Neural progenitor cell (in vitro differentiated cells): ENCODE results near the gene RB1. TPM values are rescaled to one million over a fixed set of nuclear protein-coding genes. Genes with fewer than 3 reads are reported as not detected.

ENCODE experiments used
- DNase-seq: peaks from one replicate; pipeline ENCODE4 v3.0.0-alpha.2; 2016; ENCODE audit warnings: low spot score
- H2AFZ ChIP-seq: fragments of 200-600 bp; sonication (generic); replicated peaks from 2 replicates; pipeline ENCODE4 v1.6.1; 2016; ENCODE audit warnings: antibody characterized with exemption
- H3F3A ChIP-seq: fragments of 200-600 bp; sonication (generic); 2 replicates; pipeline ENCODE4 v1.6.1; 2016; ENCODE audit warnings: antibody characterized with exemption, low read depth
- H3K27ac ChIP-seq: fragments of 200-600 bp; sonication (generic); 2 replicates; pipeline ENCODE4 v1.5.1; 2016; ENCODE audit warnings: mild to moderate bottlenecking
- H3K27me3 ChIP-seq: fragments of 200-600 bp; sonication (generic); 2 replicates; pipeline ENCODE4 v1.6.1; 2016; ENCODE audit warnings: mild to moderate bottlenecking, moderate library complexity
- H3K36me3 ChIP-seq: fragments of 200-600 bp; sonication (generic); 2 replicates; pipeline ENCODE4 v1.5.1; 2016
- H3K4me1 ChIP-seq: fragments of 200-600 bp; sonication (generic); 2 replicates; pipeline ENCODE4 v1.6.1; 2016; ENCODE audit warnings: mixed run types
- H3K4me2 ChIP-seq: fragments of 200-600 bp; sonication (generic); 2 replicates; pipeline ENCODE4 v1.6.1; 2016
- H3K4me3 ChIP-seq: fragments of 200-600 bp; sonication (generic); 2 replicates; pipeline ENCODE4 v1.5.1; 2016
- H3K79me2 ChIP-seq: fragments of 200-600 bp; sonication (generic); 2 replicates; pipeline ENCODE4 v1.6.1; 2016; ENCODE audit warnings: low read depth
- H3K9ac ChIP-seq: fragments of 200-600 bp; sonication (generic); 2 replicates; pipeline ENCODE4 v1.6.1; 2016
- H3K9me3 ChIP-seq: fragments of 200-600 bp; sonication (generic); 2 replicates; pipeline ENCODE4 v1.5.1; 2016; ENCODE audit warnings: low read depth
- H4K20me1 ChIP-seq: fragments of 200-600 bp; sonication (generic); 2 replicates; pipeline ENCODE4 v1.6.1; 2016; ENCODE audit warnings: low read depth
- H3K27ac Mint-ChIP-seq: 3 replicates; pipeline ENCODE4 v1.8.0; 2021; ENCODE audit warnings: mixed read lengths
- H3K27me3 Mint-ChIP-seq: 2 replicates; pipeline ENCODE4 v1.8.0; 2022; ENCODE audit warnings: low read depth, mild to moderate bottlenecking, inconsistent platforms, moderate library complexity, mixed read lengths; ENCODE audit not compliant: insufficient read depth
- H3K36me3 Mint-ChIP-seq: 3 replicates; pipeline ENCODE4 v1.8.0; 2021; ENCODE audit warnings: mixed read lengths
- H3K4me1 Mint-ChIP-seq: 3 replicates; pipeline ENCODE4 v1.8.0; 2021; ENCODE audit warnings: mixed read lengths
- H3K4me3 Mint-ChIP-seq: 3 replicates; pipeline ENCODE4 v1.8.0; 2021; ENCODE audit warnings: mild to moderate bottlenecking, moderate library complexity, mixed read lengths
- H3K9me3 Mint-ChIP-seq: 3 replicates; pipeline ENCODE4 v1.8.0; 2020; ENCODE audit warnings: mixed read lengths
- EZH2 ChIP-seq: fragments of 200-600 bp; sonication (generic); IDR thresholded peaks from 2 replicates; pipeline ENCODE4 v1.6.1; 2017; ENCODE audit warnings: antibody characterized with exemption, mild to moderate bottlenecking, moderate library complexity
- EZH2phosphoT487 ChIP-seq: fragments of 200-600 bp; sonication (generic); IDR thresholded peaks from 2 replicates; pipeline ENCODE4 v1.6.1; 2017; ENCODE audit warnings: antibody characterized with exemption
- total RNA-seq: library from RNA; depleted of rRNA; stranded (reverse); fragments of >200 nt; gene quantifications from 2 replicates; pipeline ENCODE4 v1.2.3, GENCODE V29; 2015; ENCODE audit warnings: low replicate concordance
- TF ChIP-seq, protein P1 (sequence below): fragments of 200-600 bp; sonication (generic); IDR thresholded peaks from 2 replicates; pipeline ENCODE4 v1.5.1; 2017; ENCODE audit warnings: antibody characterized with exemption, mild to moderate bottlenecking

Gene RB1
- total RNA-seq, 1 donor from 2014 or later: 39.5 TPM

DNA sequence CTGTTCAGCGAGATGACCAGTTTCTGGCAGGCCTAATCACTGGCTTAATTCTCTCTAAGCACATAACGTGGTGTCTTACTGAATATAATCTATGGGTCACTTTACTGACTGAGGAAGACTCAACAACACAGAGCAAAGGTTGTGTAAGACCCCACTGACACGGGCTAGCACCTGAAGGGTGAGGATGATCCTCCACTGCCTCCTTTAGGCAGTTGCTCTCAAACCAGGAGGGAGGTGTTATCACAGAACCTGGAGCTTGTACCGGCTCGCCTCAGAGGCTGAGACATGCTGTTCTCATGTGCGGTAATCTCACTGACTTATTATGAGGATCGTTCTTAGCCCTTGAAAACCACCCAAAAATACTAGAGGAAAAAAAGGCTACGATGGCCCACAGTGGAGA, 201.1 kb downstream of the RB1 start:
- peaks cover 4% of the 10 kb centered on the region for H3K4me1 Mint-ChIP-seq
- H3K27me3 ChIP-seq: no peaks in the 10 kb centered on the region
- no peaks in the 10 kb centered on the region for H4K20me1 ChIP-seq
- H3F3A ChIP-seq: no peaks in the 10 kb centered on the region
- no peaks in the 10 kb centered on the region for H3K4me1 ChIP-seq
- H3K4me3 ChIP-seq: no peak overlapping the region
- no peak overlapping the region for H2AFZ ChIP-seq
- H3K9ac ChIP-seq: no peak overlapping the region
- H3K27ac Mint-ChIP-seq: no peak overlapping the region
- H3K4me3 Mint-ChIP-seq: no peak overlapping the region
- peaks cover 4% of the 10 kb centered on the region for H3K27me3 Mint-ChIP-seq
- H3K27ac ChIP-seq: no peak overlapping the region
- no peaks in the 10 kb centered on the region for H3K79me2 ChIP-seq
- TF ChIP-seq, protein P1, sequence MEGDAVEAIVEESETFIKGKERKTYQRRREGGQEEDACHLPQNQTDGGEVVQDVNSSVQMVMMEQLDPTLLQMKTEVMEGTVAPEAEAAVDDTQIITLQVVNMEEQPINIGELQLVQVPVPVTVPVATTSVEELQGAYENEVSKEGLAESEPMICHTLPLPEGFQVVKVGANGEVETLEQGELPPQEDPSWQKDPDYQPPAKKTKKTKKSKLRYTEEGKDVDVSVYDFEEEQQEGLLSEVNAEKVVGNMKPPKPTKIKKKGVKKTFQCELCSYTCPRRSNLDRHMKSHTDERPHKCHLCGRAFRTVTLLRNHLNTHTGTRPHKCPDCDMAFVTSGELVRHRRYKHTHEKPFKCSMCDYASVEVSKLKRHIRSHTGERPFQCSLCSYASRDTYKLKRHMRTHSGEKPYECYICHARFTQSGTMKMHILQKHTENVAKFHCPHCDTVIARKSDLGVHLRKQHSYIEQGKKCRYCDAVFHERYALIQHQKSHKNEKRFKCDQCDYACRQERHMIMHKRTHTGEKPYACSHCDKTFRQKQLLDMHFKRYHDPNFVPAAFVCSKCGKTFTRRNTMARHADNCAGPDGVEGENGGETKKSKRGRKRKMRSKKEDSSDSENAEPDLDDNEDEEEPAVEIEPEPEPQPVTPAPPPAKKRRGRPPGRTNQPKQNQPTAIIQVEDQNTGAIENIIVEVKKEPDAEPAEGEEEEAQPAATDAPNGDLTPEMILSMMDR: peak; percentile 3
- TF ChIP-seq EZH2phosphoT487: no peak
- no peaks in the 10 kb centered on the region for H3K9me3 ChIP-seq
- no peak for DNase-seq
- H3K9me3 Mint-ChIP-seq: no peaks in the 10 kb centered on the region
- peaks cover 7% of the 10 kb centered on the region for H3K36me3 Mint-ChIP-seq
- no peak overlapping the region for H3K4me2 ChIP-seq
- no peaks in the 10 kb centered on the region for H3K36me3 ChIP-seq

- no peak for TF ChIP-seq EZH2phosphoT487
- no peak for TF ChIP-seq EZH2
- TF ChIP-seq, protein P1: no peak
- Histone ChIP-seq H3K27ac (no peak overlapping the region), H4K20me1 (no peaks in the 10 kb centered on the region), H3F3A (no peaks in the 10 kb centered on the region), H3K4me1 (no peaks in the 10 kb centered on the region), H3K4me2 (no peak overlapping the region), H3K9me3 (no peaks in the 10 kb centered on the region), H3K36me3 (no peaks in the 10 kb centered on the region), H3K79me2 (no peaks in the 10 kb centered on the region), H3K9ac (no peak overlapping the region), H3K27me3 (no peaks in the 10 kb centered on the region), H2AFZ (no peak overlapping the region), H3K4me3 (no peak overlapping the region)
- Mint-ChIP-seq H3K9me3 (no peaks in the 10 kb centered on the region), H3K27me3 (peaks cover 2% of the 10 kb centered on the region), H3K4me3 (no peak overlapping the region), H3K36me3 (peaks cover 7% of the 10 kb centered on the region), H3K4me1 (peaks cover 4% of the 10 kb centered on the region), H3K27ac (no peak overlapping the region)
- DNase-seq: no peak
Measured at GRCh38 chr13:48505012-48505411, 201.5 kb downstream of the RB1 start.

GRCh38 chr13:48505597-48506091, 202.1 kb downstream of the RB1 start:
- H3K9ac ChIP-seq: no peak overlapping the region
- H3K4me1 ChIP-seq: no peaks in the 10 kb centered on the region
- no peak overlapping the region for H3K4me2 ChIP-seq
- no peak overlapping the region for H2AFZ ChIP-seq
- H3K36me3 ChIP-seq: no peaks in the 10 kb centered on the region
- Mint-ChIP-seq H3K27ac (no peak overlapping the region), H3K9me3 (no peaks in the 10 kb centered on the region), H3K4me1 (peaks cover 4% of the 10 kb centered on the region), H3K4me3 (no peak overlapping the region), H3K27me3 (peaks cover 2% of the 10 kb centered on the region), H3K36me3 (peaks cover 7% of the 10 kb centered on the region)
- H3K79me2 ChIP-seq: no peaks in the 10 kb centered on the region
- TF ChIP-seq EZH2phosphoT487 (no peak), EZH2 (no peak)
- TF ChIP-seq, protein P1: no peak
- no peaks in the 10 kb centered on the region for H3F3A ChIP-seq
- H3K9me3 ChIP-seq: no peaks in the 10 kb centered on the region
- no peaks in the 10 kb centered on the region for H3K27me3 ChIP-seq
- H4K20me1 ChIP-seq: no peaks in the 10 kb centered on the region
- no peak overlapping the region for H3K27ac ChIP-seq
- H3K4me3 ChIP-seq: no peak overlapping the region
- no peak for DNase-seq
